GM19467 (cell line): ENCODE results near the gene PID1.
"Not testable (repeated sequence)": the region's sequence is repeated elsewhere in the genome, so short reads cannot be mapped to it uniquely, and the experiment has no call there.

Experiments used
- ATAC-seq: cut with Tn5 transposase; IDR thresholded peaks from one replicate; pipeline ENCODE4 v1.9.1; 2021; ENCODE audit warnings: mild to moderate bottlenecking, moderate library complexity; ENCODE audit not compliant: unreplicated experiment

PID1 gene

GRCh38 chr2:229220254-229220653, 50.8 kb downstream of the PID1 start:
- no peak for ATAC-seq

- ATAC-seq, result no peak
Measured at GRCh38 chr2:229218329-229218921, 52.7 kb downstream of the PID1 start.

GRCh38 chr2:229212241-229212640, 58.8 kb downstream of the PID1 start:
- ATAC-seq, result no peak

- no peak for ATAC-seq
Measured at GRCh38 chr2:229210641-229211040, 60.4 kb downstream of the PID1 start.

GRCh38 chr2:229206548-229206947, 64.5 kb downstream of the PID1 start:
- no peak for ATAC-seq

- ATAC-seq, result no peak
Measured at GRCh38 chr2:229205704-229206103, 65.4 kb downstream of the PID1 start.

GRCh38 chr2:229202646-229203045, 68.4 kb downstream of the PID1 start:
- no peak for ATAC-seq

- ATAC-seq, result no peak
Measured at GRCh38 chr2:229201521-229201920, 69.6 kb downstream of the PID1 start.

GRCh38 chr2:229199267-229199666, 71.8 kb downstream of the PID1 start:
- ATAC-seq, result no peak

GRCh38 chr2:229196448-229196847, 74.6 kb downstream of the PID1 start:
- no peak for ATAC-seq

- ATAC-seq, result no peak
Measured at GRCh38 chr2:229195346-229195947, 75.6 kb downstream of the PID1 start.

- ATAC-seq, result no peak
Measured at GRCh38 chr2:229193281-229193680, 77.8 kb downstream of the PID1 start.

GRCh38 chr2:229191413-229191812, 79.7 kb downstream of the PID1 start:
- ATAC-seq, result no peak

- not testable (repeated sequence) for ATAC-seq
Measured at GRCh38 chr2:229187123-229187522, 84.0 kb downstream of the PID1 start.

GRCh38 chr2:229181641-229182040, 89.4 kb downstream of the PID1 start:
- ATAC-seq, result no peak

GRCh38 chr2:229180658-229181057, 90.4 kb downstream of the PID1 start:
- no peak for ATAC-seq

GRCh38 chr2:229179628-229180027, 91.5 kb downstream of the PID1 start:
- no peak for ATAC-seq

- ATAC-seq, result no peak
Measured at GRCh38 chr2:229178706-229179105, 92.4 kb downstream of the PID1 start.

- no peak for ATAC-seq
Measured at GRCh38 chr2:229178117-229178516, 93.0 kb downstream of the PID1 start.

GRCh38 chr2:229176136-229176535, 95.0 kb downstream of the PID1 start:
- no peak for ATAC-seq

GRCh38 chr2:229175497-229175863, 95.6 kb downstream of the PID1 start:
- ATAC-seq, result no peak

- no peak for ATAC-seq
Measured at GRCh38 chr2:229174794-229175496, 96.1 kb downstream of the PID1 start.
